Vagina (tissue), 2 donors: ENCODE measurements around the gene DMKN.
A peak's percentile ranks its signal among the peaks of the same experiment; 100 is the strongest.

Experiments used
- CTCF ChIP-seq, 3 experiments: fragments of 450-650 bp in 2 of 3; fragments of 200-600 bp in 1 of 3; sonication (generic) in 1 of 3; IDR thresholded peaks; one replicate each; pipeline ENCODE4 v1.5.1; 2017 to 2019; ENCODE audit warnings: antibody characterized with exemption in 3 of 3, mild to moderate bottlenecking in 2 of 3, moderate library complexity in 2 of 3
- POLR2AphosphoS5 ChIP-seq, 2 donors: sonication (generic); formaldehyde crosslinking; IDR thresholded peaks; one replicate each; pipeline ENCODE4 v1.9.0; 2017; ENCODE audit warnings: antibody characterized with exemption in 2 of 2, mild to moderate bottlenecking in 2 of 2, low read depth in 1 of 2; ENCODE audit not compliant: insufficient read depth in 1 of 2

- TF ChIP-seq CTCF (IDR thresholded peaks at IDR 0.05) (no peak), POLR2AphosphoS5 (IDR thresholded peaks at IDR 0.05; ENCODE audit: insufficient read depth in 1 of 2, low read depth in 1 of 2) (peak in 1 of 2 donors; percentile 44)
Measured at GRCh38 chr19:35512831-35513627, 420 bp downstream of the DMKN start.
